NCI-H1930 (cell line): ENCODE results near the gene RETREG1.
"Not testable (repeated sequence)": the region's sequence is repeated elsewhere in the genome, so short reads cannot be mapped to it uniquely, and the experiment has no call there.

Source experiments
- DNase-seq, 2 experiments: peaks; one replicate each; lab custom pipeline; 2025; lab: John Stamatoyannopoulos, UW

RETREG1 gene

GRCh38 chr5:16616536-16617273 is at the start of gene RETREG1:
TSS of gene RETREG1 (minus strand) at chr5:16616997. CDS start at chr5:16616971, 26 bp downstream.
- DNase-seq: peak; percentile 53 to 70

- DNase-seq: no peak
Observed at GRCh38 chr5:16666130-16666882, 49.5 kb upstream of the RETREG1 start.

- no peak for DNase-seq
Observed at GRCh38 chr5:16665601-16666000, 48.8 kb upstream of the RETREG1 start.

GRCh38 chr5:16664368-16664767 is 47.6 kb upstream of the RETREG1 start:
- no peak for DNase-seq

- no peak for DNase-seq
Observed at GRCh38 chr5:16663840-16664239, 47.0 kb upstream of the RETREG1 start.

GRCh38 chr5:16661713-16662112 is 44.9 kb upstream of the RETREG1 start:
- DNase-seq: no peak

GRCh38 chr5:16660982-16661381 is 44.2 kb upstream of the RETREG1 start:
- no peak for DNase-seq

- DNase-seq: no peak
Observed at GRCh38 chr5:16659536-16659935, 42.7 kb upstream of the RETREG1 start.

- no peak for DNase-seq
Observed at GRCh38 chr5:16656561-16657191, 39.9 kb upstream of the RETREG1 start.

- no peak for DNase-seq
Observed at GRCh38 chr5:16654647-16655334, 38.0 kb upstream of the RETREG1 start.

GRCh38 chr5:16648739-16649138 is 31.9 kb upstream of the RETREG1 start:
- DNase-seq: not testable (repeated sequence)

GRCh38 chr5:16644301-16644889 is 27.6 kb upstream of the RETREG1 start:
- DNase-seq: no peak

- no peak for DNase-seq
Observed at GRCh38 chr5:16642867-16643266, 26.1 kb upstream of the RETREG1 start.

GRCh38 chr5:16639206-16639605 is 22.4 kb upstream of the RETREG1 start:
- DNase-seq: no peak

GRCh38 chr5:16628376-16628775 is 11.6 kb upstream of the RETREG1 start:
- DNase-seq: no peak

GRCh38 chr5:16626696-16627264 is 10.0 kb upstream of the RETREG1 start:
- DNase-seq: no peak

GRCh38 chr5:16625096-16625495 is 8.3 kb upstream of the RETREG1 start:
- DNase-seq: no peak

GRCh38 chr5:16619136-16619535 is 2.3 kb upstream of the RETREG1 start:
- no peak for DNase-seq

- DNase-seq: peak; percentile 67 to 80
Observed at GRCh38 chr5:16618138-16618897, 1.5 kb upstream of the RETREG1 start.

- peak; percentile 46 to 50 for DNase-seq
Observed at GRCh38 chr5:16617274-16617968, 624 bp upstream of the RETREG1 start.
